ENCODE measurements around the gene TTLL7.
"Not testable (repeated sequence)": the region's sequence is repeated elsewhere in the genome, so short reads cannot be mapped to it uniquely, and the experiment has no call there.

The TTLL7 gene

GRCh38 chr1:83929184-83929583 is 69.7 kb downstream of the TTLL7 start:
- no peak for DNase-seq (ENCODE audit: low spot score)

- no peak for DNase-seq (ENCODE audit: low spot score)
Observed at GRCh38 chr1:83928396-83928795, 70.5 kb downstream of the TTLL7 start.

- DNase-seq (ENCODE audit: low spot score): no peak
Observed at GRCh38 chr1:83927701-83928100, 71.2 kb downstream of the TTLL7 start.

- DNase-seq (ENCODE audit: low spot score): no peak
Observed at GRCh38 chr1:83927061-83927460, 71.9 kb downstream of the TTLL7 start.

- DNase-seq (ENCODE audit: low spot score): no peak
Observed at GRCh38 chr1:83923553-83923952, 75.4 kb downstream of the TTLL7 start.

GRCh38 chr1:83922431-83922830 is 76.5 kb downstream of the TTLL7 start:
- no peak for DNase-seq (ENCODE audit: low spot score)

GRCh38 chr1:83920320-83920719 is 78.6 kb downstream of the TTLL7 start:
- DNase-seq (ENCODE audit: low spot score): no peak

GRCh38 chr1:83919872-83920271 is 79.1 kb downstream of the TTLL7 start:
- DNase-seq (ENCODE audit: low spot score): no peak

GRCh38 chr1:83918688-83919285 is 80.1 kb downstream of the TTLL7 start:
- DNase-seq (ENCODE audit: low spot score): no peak

GRCh38 chr1:83917959-83918358 is 81.0 kb downstream of the TTLL7 start:
- no peak for DNase-seq (ENCODE audit: low spot score)

- DNase-seq (ENCODE audit: low spot score): not testable (repeated sequence)
Observed at GRCh38 chr1:83916094-83916493, 82.8 kb downstream of the TTLL7 start.

- no peak for DNase-seq (ENCODE audit: low spot score)
Observed at GRCh38 chr1:83912876-83913275, 86.1 kb downstream of the TTLL7 start.

GRCh38 chr1:83910461-83910860 is 88.5 kb downstream of the TTLL7 start:
- no peak for DNase-seq (ENCODE audit: low spot score)

GRCh38 chr1:83909687-83910086 is 89.2 kb downstream of the TTLL7 start:
- no peak for DNase-seq (ENCODE audit: low spot score)

- DNase-seq (ENCODE audit: low spot score): peak; percentile 31
Observed at GRCh38 chr1:83905315-83905907, 93.5 kb downstream of the TTLL7 start.

- DNase-seq (ENCODE audit: low spot score): no peak
Observed at GRCh38 chr1:83901547-83902155, 97.3 kb downstream of the TTLL7 start.

- no peak for DNase-seq (ENCODE audit: low spot score)
Observed at GRCh38 chr1:83900524-83900923, 98.4 kb downstream of the TTLL7 start.

GRCh38 chr1:83897516-83897915 is 101.4 kb downstream of the TTLL7 start:
- DNase-seq (ENCODE audit: low spot score): no peak

- no peak for DNase-seq (ENCODE audit: low spot score)
Observed at GRCh38 chr1:83896299-83896698, 102.6 kb downstream of the TTLL7 start.

- no peak for DNase-seq (ENCODE audit: low spot score)
Observed at GRCh38 chr1:83889707-83890106, 109.2 kb downstream of the TTLL7 start.

- no peak for DNase-seq (ENCODE audit: low spot score)
Observed at GRCh38 chr1:83887483-83887882, 111.4 kb downstream of the TTLL7 start.

- DNase-seq (ENCODE audit: low spot score): no peak
Observed at GRCh38 chr1:83883979-83884378, 115.0 kb downstream of the TTLL7 start.

- DNase-seq (ENCODE audit: low spot score): no peak
Observed at GRCh38 chr1:83882906-83883305, 116.0 kb downstream of the TTLL7 start.

GRCh38 chr1:83872515-83872914 is 126.4 kb downstream of the TTLL7 start:
- DNase-seq (ENCODE audit: low spot score): no peak

Measured in hematopoietic multipotent progenitor cell treated with erythropoietin and hydrocortisone succinate and interleukin-3 and kit ligand, for 17 days (in vitro differentiated cells).